ENCODE results near the gene FGD3. TPM values are rescaled to one million over a fixed set of nuclear protein-coding genes. Genes with fewer than 3 reads are reported as not detected.
"Not testable (repeated sequence)": the region's sequence is repeated elsewhere in the genome, so short reads cannot be mapped to it uniquely, and the experiment has no call there.

FGD3 gene
- total RNA-seq, 4 donors from 2014 or later: 0.29 to 4.9 (median 2.9) TPM

DNA sequence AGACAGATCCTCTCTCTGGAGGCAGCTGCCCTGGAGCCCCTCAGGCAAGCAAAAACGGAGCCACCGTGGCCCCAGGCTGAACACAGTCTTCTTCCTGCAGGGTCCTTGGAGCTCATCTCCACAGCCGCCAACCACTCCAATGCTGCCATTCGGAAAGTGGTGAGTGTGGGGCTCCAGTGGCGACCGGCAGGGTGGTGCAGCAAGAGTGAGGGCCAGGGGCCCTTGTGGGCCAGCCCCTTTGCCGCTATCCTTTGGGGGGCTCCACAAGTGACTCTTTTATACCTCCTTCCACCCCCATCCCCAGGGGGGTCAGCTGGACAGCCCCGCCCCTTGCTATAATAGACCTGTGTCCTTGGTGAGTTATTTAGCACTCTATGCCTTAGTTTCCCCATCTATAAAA, 63.8 kb downstream of the FGD3 start:
- H3K27ac ChIP-seq: no peak overlapping the region
- no peak for DNase-seq
- intact Hi-C loops (cut with DNase I; ENCODE audit: low total_unique reads): no loop called here
- TF ChIP-seq POLR2A (IDR thresholded peaks at IDR 0.05): no peak
- TF ChIP-seq, protein P1, sequence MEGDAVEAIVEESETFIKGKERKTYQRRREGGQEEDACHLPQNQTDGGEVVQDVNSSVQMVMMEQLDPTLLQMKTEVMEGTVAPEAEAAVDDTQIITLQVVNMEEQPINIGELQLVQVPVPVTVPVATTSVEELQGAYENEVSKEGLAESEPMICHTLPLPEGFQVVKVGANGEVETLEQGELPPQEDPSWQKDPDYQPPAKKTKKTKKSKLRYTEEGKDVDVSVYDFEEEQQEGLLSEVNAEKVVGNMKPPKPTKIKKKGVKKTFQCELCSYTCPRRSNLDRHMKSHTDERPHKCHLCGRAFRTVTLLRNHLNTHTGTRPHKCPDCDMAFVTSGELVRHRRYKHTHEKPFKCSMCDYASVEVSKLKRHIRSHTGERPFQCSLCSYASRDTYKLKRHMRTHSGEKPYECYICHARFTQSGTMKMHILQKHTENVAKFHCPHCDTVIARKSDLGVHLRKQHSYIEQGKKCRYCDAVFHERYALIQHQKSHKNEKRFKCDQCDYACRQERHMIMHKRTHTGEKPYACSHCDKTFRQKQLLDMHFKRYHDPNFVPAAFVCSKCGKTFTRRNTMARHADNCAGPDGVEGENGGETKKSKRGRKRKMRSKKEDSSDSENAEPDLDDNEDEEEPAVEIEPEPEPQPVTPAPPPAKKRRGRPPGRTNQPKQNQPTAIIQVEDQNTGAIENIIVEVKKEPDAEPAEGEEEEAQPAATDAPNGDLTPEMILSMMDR (IDR thresholded peaks at IDR 0.05): no peak
- H3K4me1 ChIP-seq: no peaks in the 10 kb centered on the region
- no peak overlapping the region for H3K4me3 ChIP-seq
- H3K9me3 ChIP-seq: no peaks in the 10 kb centered on the region
- H3K36me3 ChIP-seq: no peaks in the 10 kb centered on the region
- H3K27me3 ChIP-seq: no peaks in the 10 kb centered on the region

- DNase-seq: peak in 1 of 2 donors; percentile 6
- H3K36me3 ChIP-seq: no peaks in the 10 kb centered on the region
- TF ChIP-seq, protein P1 (IDR thresholded peaks at IDR 0.05): no peak
- no peak for TF ChIP-seq POLR2A (IDR thresholded peaks at IDR 0.05)
- H3K27ac ChIP-seq: no peak overlapping the region
- intact Hi-C loops (cut with DNase I; ENCODE audit: low total_unique reads): no loop called here
- H3K4me1 ChIP-seq: no peaks in the 10 kb centered on the region
- no peaks in the 10 kb centered on the region for H3K27me3 ChIP-seq
- H3K4me3 ChIP-seq: no peak overlapping the region
- H3K9me3 ChIP-seq: no peaks in the 10 kb centered on the region
Measured at GRCh38 chr9:93012963-93013855, 65.9 kb downstream of the FGD3 start.

- Histone ChIP-seq H3K4me3 (no peak overlapping the region), H3K9me3 (no peaks in the 10 kb centered on the region), H3K27me3 (no peaks in the 10 kb centered on the region), H3K36me3 (no peaks in the 10 kb centered on the region), H3K27ac (no peak overlapping the region), H3K4me1 (no peaks in the 10 kb centered on the region)
- intact Hi-C loops (cut with DNase I; ENCODE audit: low total_unique reads): no loop called here
- TF ChIP-seq POLR2A (IDR thresholded peaks at IDR 0.05): no peak
- TF ChIP-seq, protein P1 (IDR thresholded peaks at IDR 0.05): no peak
- no peak for DNase-seq
Measured at GRCh38 chr9:93013856-93014582, 66.7 kb downstream of the FGD3 start.

DNA sequence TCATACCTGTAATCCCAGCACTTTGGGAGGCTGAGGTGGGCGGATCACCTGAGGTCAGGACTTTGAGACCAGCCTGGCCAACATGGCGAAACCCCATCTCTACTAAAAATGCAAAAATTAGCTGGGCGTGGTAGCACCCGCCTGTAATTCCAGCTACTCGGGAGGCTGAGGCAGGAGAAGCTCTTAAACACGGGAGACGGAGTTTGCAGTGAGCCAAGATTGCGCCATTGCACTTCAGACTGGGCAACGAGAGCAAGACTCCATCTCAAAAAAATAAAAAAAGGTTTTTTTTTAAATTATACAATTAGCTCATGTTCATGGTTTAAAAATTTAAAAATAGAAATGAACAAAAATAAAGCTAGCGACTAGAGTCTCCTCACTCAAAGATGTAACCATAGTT, 67.9 kb downstream of the FGD3 start:
- H3K36me3 ChIP-seq; H3K9me3 ChIP-seq; H3K4me3 ChIP-seq; DNase-seq; H3K4me1 ChIP-seq; H3K27me3 ChIP-seq; intact Hi-C loops (cut with DNase I; ENCODE audit: low total_unique reads); H3K27ac ChIP-seq: not testable (repeated sequence)

DNA sequence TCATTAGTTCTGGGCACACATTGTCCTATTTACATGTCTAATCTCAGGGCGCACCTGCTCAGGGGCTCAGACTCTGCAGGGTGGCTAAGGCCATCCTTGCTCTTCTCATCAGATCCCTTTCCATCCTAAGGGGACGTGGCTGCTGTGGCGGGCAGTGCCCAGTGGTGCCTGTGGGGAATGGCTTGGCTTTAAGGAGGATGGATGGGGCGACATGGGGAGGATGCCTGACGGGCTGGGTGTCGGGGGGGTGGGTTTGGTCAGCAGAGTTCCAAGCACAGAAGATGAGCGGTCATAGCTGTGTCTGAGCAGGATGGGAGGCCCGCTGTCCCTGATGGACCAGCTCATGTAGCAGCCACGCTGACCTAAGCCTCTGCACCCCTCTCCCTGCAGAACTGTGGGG, 70.3 kb downstream of the FGD3 start:
- no peaks in the 10 kb centered on the region for H3K4me1 ChIP-seq
- intact Hi-C loops (cut with DNase I; ENCODE audit: low total_unique reads): no loop called here
- TF ChIP-seq, protein P1 (IDR thresholded peaks at IDR 0.05): no peak
- TF ChIP-seq POLR2A (IDR thresholded peaks at IDR 0.05): no peak
- no peak overlapping the region for H3K4me3 ChIP-seq
- no peak for DNase-seq
- H3K9me3 ChIP-seq: no peaks in the 10 kb centered on the region
- H3K27me3 ChIP-seq: no peaks in the 10 kb centered on the region
- no peak overlapping the region for H3K27ac ChIP-seq
- no peaks in the 10 kb centered on the region for H3K36me3 ChIP-seq
